Endothelial cell (in vitro differentiated cells): ENCODE data around the gene CAMKMT. TPM values are rescaled to one million over a fixed set of nuclear protein-coding genes. Genes with fewer than 3 reads are reported as not detected.

Source experiments
- DNase-seq: peaks from one replicate; pipeline ENCODE4 v3.0.0; 2021; ENCODE audit warnings: low spot score
- H3K27ac Mint-ChIP-seq: one replicate; pipeline ENCODE4 v1.8.0; 2021; ENCODE audit warnings: mixed read lengths, inconsistent platforms; ENCODE audit not compliant: unreplicated experiment
- H3K27me3 Mint-ChIP-seq: one replicate; pipeline ENCODE4 v1.8.0; 2021; ENCODE audit warnings: mild to moderate bottlenecking, moderate library complexity, mixed read lengths, inconsistent platforms; ENCODE audit not compliant: unreplicated experiment
- H3K36me3 Mint-ChIP-seq: one replicate; pipeline ENCODE4 v1.8.0; 2021; ENCODE audit warnings: mild to moderate bottlenecking, low read depth, mixed read lengths, inconsistent platforms; ENCODE audit not compliant: unreplicated experiment
- H3K4me1 Mint-ChIP-seq: one replicate; pipeline ENCODE4 v1.8.0; 2021; ENCODE audit warnings: mild to moderate bottlenecking, mixed read lengths, inconsistent platforms; ENCODE audit not compliant: unreplicated experiment
- H3K4me3 Mint-ChIP-seq: one replicate; pipeline ENCODE4 v1.8.0; 2021; ENCODE audit warnings: mild to moderate bottlenecking, mixed read lengths, inconsistent platforms; ENCODE audit not compliant: unreplicated experiment
- H3K9me3 Mint-ChIP-seq: one replicate; pipeline ENCODE4 v1.8.0; 2021; ENCODE audit warnings: mixed read lengths, inconsistent platforms; ENCODE audit not compliant: unreplicated experiment
- CTCF ChIP-seq: fragments of 200-600 bp; sonication (generic); IDR thresholded peaks from one replicate; pipeline ENCODE4 v1.5.0; 2021; ENCODE audit warnings: antibody characterized with exemption; ENCODE audit not compliant: unreplicated experiment
- total RNA-seq: library from RNA; stranded (reverse); fragmentation: NEBNext Ultra II Directional; extraction: Animal tissue kit (Norgen Biotek cat#: 25700); gene quantifications from one replicate; pipeline ENCODE4 v1.2.1, GENCODE V29; 2021; ENCODE audit not compliant: unreplicated experiment

CAMKMT gene
- total RNA-seq, 1 donor from 2014 or later, result 8.4 TPM

GRCh38 chr2:44801841-44802776 lies 440.4 kb downstream of the CAMKMT start:
- H3K9me3 Mint-ChIP-seq, result no peaks in the 10 kb centered on the region
- peak overlapping the region; percentile 85 for H3K4me3 Mint-ChIP-seq
- peak overlapping the region; percentile 83 for H3K27ac Mint-ChIP-seq
- H3K4me1 Mint-ChIP-seq, result peaks cover 27% of the 10 kb centered on the region
- TF ChIP-seq CTCF, result no peak
- no peaks in the 10 kb centered on the region for H3K36me3 Mint-ChIP-seq
- peaks cover 12% of the 10 kb centered on the region for H3K27me3 Mint-ChIP-seq
- DNase-seq, result peak; percentile 50

- Mint-ChIP-seq H3K36me3 (no peaks in the 10 kb centered on the region), H3K27ac (peak overlapping the region; percentile 57), H3K9me3 (no peaks in the 10 kb centered on the region), H3K4me1 (peaks cover 27% of the 10 kb centered on the region), H3K4me3 (no peak overlapping the region), H3K27me3 (peaks cover 12% of the 10 kb centered on the region)
- peak; percentile 43 for DNase-seq
- no peak for TF ChIP-seq CTCF
These were observed 441.2 kb downstream of the CAMKMT start for GRCh38 chr2:44802777-44803424.

- Mint-ChIP-seq H3K9me3 (no peaks in the 10 kb centered on the region), H3K27me3 (peaks cover 15% of the 10 kb centered on the region), H3K36me3 (no peaks in the 10 kb centered on the region), H3K4me1 (peaks cover 27% of the 10 kb centered on the region), H3K4me3 (no peak overlapping the region), H3K27ac (no peak overlapping the region)
- TF ChIP-seq CTCF, result no peak
- DNase-seq, result no peak
These were observed 442.9 kb downstream of the CAMKMT start for GRCh38 chr2:44804406-44805265.

- Mint-ChIP-seq H3K27ac (no peak overlapping the region), H3K27me3 (peaks cover 12% of the 10 kb centered on the region)
These were observed 443.9 kb downstream of the CAMKMT start for GRCh38 chr2:44805401-44806235.

More at GRCh38 chr2:44805401-44806235, 443.9 kb downstream of the CAMKMT start:
- Mint-ChIP-seq H3K4me1 (peaks cover 27% of the 10 kb centered on the region), H3K4me3 (no peak overlapping the region), H3K36me3 (no peaks in the 10 kb centered on the region), H3K9me3 (no peaks in the 10 kb centered on the region)
- TF ChIP-seq CTCF, result no peak
- DNase-seq, result no peak
